MM.1S (cell line): ENCODE measurements around the gene FRAT2.

ENCODE experiments used
- EZH2 ChIP-seq: fragments of 300-600 bp; sonication (generic); optimal IDR thresholded peaks from 2 replicates; pipeline ENCODE3; 2017; ENCODE audit warnings: low read depth, mild to moderate bottlenecking, antibody characterized with exemption, low read length, mixed read lengths
- EZH2phosphoT487 ChIP-seq: fragments of 300-600 bp; sonication (generic); IDR thresholded peaks from 2 replicates; pipeline ENCODE4 v1.6.1; 2018; ENCODE audit warnings: antibody characterized with exemption, low read length
- TF ChIP-seq, protein P1 (sequence below): fragments of 300-600 bp; sonication (generic); IDR thresholded peaks from 2 replicates; pipeline ENCODE4 v1.5.1; 2016; ENCODE audit warnings: antibody characterized with exemption, low read length, mixed read lengths

DNA sequence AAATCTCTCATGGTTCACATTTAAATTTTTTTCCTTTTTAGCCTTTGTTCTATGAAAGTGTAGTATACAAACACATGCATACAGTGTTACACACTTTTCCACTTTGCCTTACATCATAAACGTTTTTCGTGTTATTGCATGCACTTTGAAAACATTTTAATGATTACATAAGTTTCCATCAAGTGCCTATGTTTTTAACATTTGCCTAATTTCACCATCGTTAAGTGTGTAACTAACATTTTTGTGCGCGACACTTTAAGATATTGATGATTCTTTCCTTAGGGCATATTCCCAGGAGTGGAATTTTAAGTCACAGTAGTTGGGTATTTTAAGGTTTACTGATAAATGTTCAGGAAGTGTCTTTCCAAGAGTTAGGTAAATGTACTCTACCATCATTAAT is 1.5 kb upstream of the FRAT2 start:
- TF ChIP-seq, protein P1, sequence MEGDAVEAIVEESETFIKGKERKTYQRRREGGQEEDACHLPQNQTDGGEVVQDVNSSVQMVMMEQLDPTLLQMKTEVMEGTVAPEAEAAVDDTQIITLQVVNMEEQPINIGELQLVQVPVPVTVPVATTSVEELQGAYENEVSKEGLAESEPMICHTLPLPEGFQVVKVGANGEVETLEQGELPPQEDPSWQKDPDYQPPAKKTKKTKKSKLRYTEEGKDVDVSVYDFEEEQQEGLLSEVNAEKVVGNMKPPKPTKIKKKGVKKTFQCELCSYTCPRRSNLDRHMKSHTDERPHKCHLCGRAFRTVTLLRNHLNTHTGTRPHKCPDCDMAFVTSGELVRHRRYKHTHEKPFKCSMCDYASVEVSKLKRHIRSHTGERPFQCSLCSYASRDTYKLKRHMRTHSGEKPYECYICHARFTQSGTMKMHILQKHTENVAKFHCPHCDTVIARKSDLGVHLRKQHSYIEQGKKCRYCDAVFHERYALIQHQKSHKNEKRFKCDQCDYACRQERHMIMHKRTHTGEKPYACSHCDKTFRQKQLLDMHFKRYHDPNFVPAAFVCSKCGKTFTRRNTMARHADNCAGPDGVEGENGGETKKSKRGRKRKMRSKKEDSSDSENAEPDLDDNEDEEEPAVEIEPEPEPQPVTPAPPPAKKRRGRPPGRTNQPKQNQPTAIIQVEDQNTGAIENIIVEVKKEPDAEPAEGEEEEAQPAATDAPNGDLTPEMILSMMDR = no peak
- TF ChIP-seq EZH2phosphoT487 (no peak), EZH2 (no peak)
